ENCODE results near the gene AMFR. TPM values are rescaled to one million over a fixed set of nuclear protein-coding genes. Genes with fewer than 3 reads are reported as not detected.

AMFR gene
- total RNA-seq, 1 experiment from 2014 or later: 31.7 TPM

- ChIA-PET POLR2A (interaction anchor here (0.5 kb wide), 1 partner anchor 172 kb away, joined by 6 read pairs; no protein-coding TSS in a partner anchor), CTCF (interaction anchor here (0.9 to 1.9 kb wide), 4 partner anchors 9 to 54 kb away, joined by 3 to 20 read pairs (median 4); no protein-coding TSS in a partner anchor)
- no peak overlapping the region for H3K27ac Mint-ChIP-seq
- no peaks in the 10 kb centered on the region for H3K4me1 Mint-ChIP-seq
- DNase-seq (ENCODE audit: low spot score): no peak
- no peak for ATAC-seq
- no peak overlapping the region for H3K4me3 Mint-ChIP-seq
- H3K27me3 Mint-ChIP-seq (ENCODE audit: low read depth): no peaks in the 10 kb centered on the region
- no peaks in the 10 kb centered on the region for H3K36me3 Mint-ChIP-seq
- H3K9me3 Mint-ChIP-seq: no peaks in the 10 kb centered on the region
- TF ChIP-seq, protein P1, sequence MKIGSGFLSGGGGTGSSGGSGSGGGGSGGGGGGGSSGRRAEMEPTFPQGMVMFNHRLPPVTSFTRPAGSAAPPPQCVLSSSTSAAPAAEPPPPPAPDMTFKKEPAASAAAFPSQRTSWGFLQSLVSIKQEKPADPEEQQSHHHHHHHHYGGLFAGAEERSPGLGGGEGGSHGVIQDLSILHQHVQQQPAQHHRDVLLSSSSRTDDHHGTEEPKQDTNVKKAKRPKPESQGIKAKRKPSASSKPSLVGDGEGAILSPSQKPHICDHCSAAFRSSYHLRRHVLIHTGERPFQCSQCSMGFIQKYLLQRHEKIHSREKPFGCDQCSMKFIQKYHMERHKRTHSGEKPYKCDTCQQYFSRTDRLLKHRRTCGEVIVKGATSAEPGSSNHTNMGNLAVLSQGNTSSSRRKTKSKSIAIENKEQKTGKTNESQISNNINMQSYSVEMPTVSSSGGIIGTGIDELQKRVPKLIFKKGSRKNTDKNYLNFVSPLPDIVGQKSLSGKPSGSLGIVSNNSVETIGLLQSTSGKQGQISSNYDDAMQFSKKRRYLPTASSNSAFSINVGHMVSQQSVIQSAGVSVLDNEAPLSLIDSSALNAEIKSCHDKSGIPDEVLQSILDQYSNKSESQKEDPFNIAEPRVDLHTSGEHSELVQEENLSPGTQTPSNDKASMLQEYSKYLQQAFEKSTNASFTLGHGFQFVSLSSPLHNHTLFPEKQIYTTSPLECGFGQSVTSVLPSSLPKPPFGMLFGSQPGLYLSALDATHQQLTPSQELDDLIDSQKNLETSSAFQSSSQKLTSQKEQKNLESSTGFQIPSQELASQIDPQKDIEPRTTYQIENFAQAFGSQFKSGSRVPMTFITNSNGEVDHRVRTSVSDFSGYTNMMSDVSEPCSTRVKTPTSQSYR (CRISPR knock-in tag; IDR thresholded peaks at IDR 0.05): no peak
- TF ChIP-seq GABPB1 (CRISPR knock-in tag; IDR thresholded peaks at IDR 0.05) (no peak), ZNF532 (CRISPR knock-in tag; IDR thresholded peaks at IDR 0.05; ENCODE audit: borderline replicate concordance) (no peak)
- TF ChIP-seq, protein P2, sequence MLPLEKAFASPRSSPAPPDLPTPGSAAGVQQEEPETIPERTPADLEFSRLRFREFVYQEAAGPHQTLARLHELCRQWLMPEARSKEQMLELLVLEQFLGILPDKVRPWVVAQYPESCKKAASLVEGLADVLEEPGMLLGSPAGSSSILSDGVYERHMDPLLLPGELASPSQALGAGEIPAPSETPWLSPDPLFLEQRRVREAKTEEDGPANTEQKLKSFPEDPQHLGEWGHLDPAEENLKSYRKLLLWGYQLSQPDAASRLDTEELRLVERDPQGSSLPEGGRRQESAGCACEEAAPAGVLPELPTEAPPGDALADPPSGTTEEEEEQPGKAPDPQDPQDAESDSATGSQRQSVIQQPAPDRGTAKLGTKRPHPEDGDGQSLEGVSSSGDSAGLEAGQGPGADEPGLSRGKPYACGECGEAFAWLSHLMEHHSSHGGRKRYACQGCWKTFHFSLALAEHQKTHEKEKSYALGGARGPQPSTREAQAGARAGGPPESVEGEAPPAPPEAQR (CRISPR knock-in tag; IDR thresholded peaks at IDR 0.05): no peak
- TF ChIP-seq, protein P3, sequence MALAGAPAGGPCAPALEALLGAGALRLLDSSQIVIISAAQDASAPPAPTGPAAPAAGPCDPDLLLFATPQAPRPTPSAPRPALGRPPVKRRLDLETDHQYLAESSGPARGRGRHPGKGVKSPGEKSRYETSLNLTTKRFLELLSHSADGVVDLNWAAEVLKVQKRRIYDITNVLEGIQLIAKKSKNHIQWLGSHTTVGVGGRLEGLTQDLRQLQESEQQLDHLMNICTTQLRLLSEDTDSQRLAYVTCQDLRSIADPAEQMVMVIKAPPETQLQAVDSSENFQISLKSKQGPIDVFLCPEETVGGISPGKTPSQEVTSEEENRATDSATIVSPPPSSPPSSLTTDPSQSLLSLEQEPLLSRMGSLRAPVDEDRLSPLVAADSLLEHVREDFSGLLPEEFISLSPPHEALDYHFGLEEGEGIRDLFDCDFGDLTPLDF (CRISPR knock-in tag; IDR thresholded peaks at IDR 0.05): no peak
Observed at GRCh38 chr16:56347166-56347565, 78.2 kb downstream of the AMFR start.

- H3K36me3 Mint-ChIP-seq: no peaks in the 10 kb centered on the region
- POLR2A ChIA-PET: no interaction called here
- H3K27me3 Mint-ChIP-seq (ENCODE audit: low read depth): no peaks in the 10 kb centered on the region
- CTCF ChIA-PET: interaction anchor here (0.9 kb wide), 1 partner anchor 12 kb away, joined by 3 read pairs; no protein-coding TSS in a partner anchor
- no peaks in the 10 kb centered on the region for H3K4me1 Mint-ChIP-seq
- no peak overlapping the region for H3K27ac Mint-ChIP-seq
- H3K9me3 Mint-ChIP-seq: no peaks in the 10 kb centered on the region
- H3K4me3 Mint-ChIP-seq: no peak overlapping the region
- ATAC-seq: no peak
- no peak for DNase-seq (ENCODE audit: low spot score)
- TF ChIP-seq E2F5 (CRISPR knock-in tag; IDR thresholded peaks at IDR 0.05) (no peak), TP53 (CRISPR knock-in tag; IDR thresholded peaks at IDR 0.05) (no peak), SMAD3 (CRISPR knock-in tag; IDR thresholded peaks at IDR 0.05; ENCODE audit: borderline replicate concordance) (no peak), ERG (CRISPR knock-in tag; IDR thresholded peaks at IDR 0.05) (no peak), SP1 (CRISPR knock-in tag; conservative IDR thresholded peaks at IDR 0.05) (no peak), GRHL2 (CRISPR knock-in tag; IDR thresholded peaks at IDR 0.05; ENCODE audit: insufficient replicate concordance, severe bottlenecking) (no peak), USF1 (CRISPR knock-in tag; IDR thresholded peaks at IDR 0.05) (no peak), FOXJ3 (CRISPR knock-in tag; IDR thresholded peaks at IDR 0.05; ENCODE audit: borderline replicate concordance) (no peak), ZNF138 (CRISPR knock-in tag; conservative IDR thresholded peaks at IDR 0.05) (no peak), GTF2I (CRISPR knock-in tag; conservative IDR thresholded peaks at IDR 0.05) (no peak), GABPB1 (CRISPR knock-in tag; IDR thresholded peaks at IDR 0.05) (no peak), NR2C2 (CRISPR knock-in tag; IDR thresholded peaks at IDR 0.05) (no peak), NR1H2 (CRISPR knock-in tag; IDR thresholded peaks at IDR 0.05) (no peak)
- TF ChIP-seq, protein P4, sequence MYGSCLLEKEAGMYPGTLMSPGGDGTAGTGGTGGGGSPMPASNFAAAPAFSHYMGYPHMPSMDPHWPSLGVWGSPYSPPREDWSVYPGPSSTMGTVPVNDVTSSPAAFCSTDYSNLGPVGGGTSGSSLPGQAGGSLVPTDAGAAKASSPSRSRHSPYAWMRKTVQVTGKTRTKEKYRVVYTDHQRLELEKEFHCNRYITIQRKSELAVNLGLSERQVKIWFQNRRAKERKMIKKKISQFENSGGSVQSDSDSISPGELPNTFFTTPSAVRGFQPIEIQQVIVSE (CRISPR knock-in tag; IDR thresholded peaks at IDR 0.05; ENCODE audit: borderline replicate concordance): no peak
- TF ChIP-seq, protein P5, sequence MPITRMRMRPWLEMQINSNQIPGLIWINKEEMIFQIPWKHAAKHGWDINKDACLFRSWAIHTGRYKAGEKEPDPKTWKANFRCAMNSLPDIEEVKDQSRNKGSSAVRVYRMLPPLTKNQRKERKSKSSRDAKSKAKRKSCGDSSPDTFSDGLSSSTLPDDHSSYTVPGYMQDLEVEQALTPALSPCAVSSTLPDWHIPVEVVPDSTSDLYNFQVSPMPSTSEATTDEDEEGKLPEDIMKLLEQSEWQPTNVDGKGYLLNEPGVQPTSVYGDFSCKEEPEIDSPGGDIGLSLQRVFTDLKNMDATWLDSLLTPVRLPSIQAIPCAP (CRISPR knock-in tag; IDR thresholded peaks at IDR 0.05): no peak
Observed at GRCh38 chr16:56346131-56346890, 79.0 kb downstream of the AMFR start.

All from WTC11 (cell line).